K562 (cell line): Measurements from ENCODE around the gene PLEKHG4B. TPM values are rescaled to one million over a fixed set of nuclear protein-coding genes. Genes with fewer than 3 reads are reported as not detected.
A peak's percentile ranks its signal among the peaks of the same experiment; 100 is the strongest.

Experiments used
- ATAC-seq: fragments of 200-7000 bp; cut with Tn5 transposase; 3 replicates; pipeline ENCODE4 v1.9.1; 2020; ENCODE audit warnings: moderate library complexity
- BruUV-seq: library from RNA; stranded (reverse); fragments of 400-500 nt; replicated peaks from 2 replicates; lab custom pipeline; 2021; lab: Mats Ljungman, UMichigan
- CTCF ChIA-PET: fragments of 300-600 bp; formaldehyde crosslinking; extraction: SDS; loops from one replicate; lab custom pipeline; 2021; ENCODE audit warnings: low intra/inter-chr PET ratio; lab: Yijun Ruan, JAX
- POLR2A ChIA-PET: fragments of 300-600, 350-650 bp; sonication (Branson Sonifier 250); formaldehyde crosslinking; extraction: SDS; loops from one replicate; lab custom pipeline; 2021; ENCODE audit warnings: antibody characterized with exemption, inconsistent platforms; lab: Yijun Ruan, JAX
- DNase-seq, 4 experiments: peaks; one replicate each; pipeline versions ENCODE4 v3.0.0 to v3.0.0-alpha.2; 2011 to 2018; ENCODE audit warnings: low spot score in 3 of 4, mixed read lengths in 3 of 4; ENCODE audit errors: extremely low read depth in 1 of 4
- FAIRE-seq: peaks from 2 replicates; lab custom pipeline; 2011; peaks lifted over from hg19 to GRCh38; lab: Jason Lieb, UNC
- H2AFZ ChIP-seq: 2 replicates; pipeline ENCODE4 v1.6.0; 2011; ENCODE audit warnings: low read depth, low read length, control low read depth, inconsistent platforms
- H3K27ac ChIP-seq: fragments of 200-600 bp; 3 replicates; pipeline ENCODE4 v1.8.0; 2011; ENCODE audit warnings: low read depth, mild to moderate bottlenecking, control low read depth, inconsistent platforms, low read length, moderate library complexity, mixed read lengths; ENCODE audit errors: extremely low read depth
- H3K27me3 ChIP-seq, 2 experiments: fragments of 300-600 bp in 1 of 2; 2 replicates in 1 of 2; 3 replicates in 1 of 2; pipeline versions ENCODE4 v1.6.0 to v1.8.0; 2011; ENCODE audit warnings: inconsistent platforms in 2 of 2, low read length in 2 of 2, mild to moderate bottlenecking in 1 of 2, mixed read lengths in 1 of 2, moderate library complexity in 1 of 2; ENCODE audit not compliant: control insufficient read depth in 2 of 2, insufficient read depth in 2 of 2
- H3K36me3 ChIP-seq: fragments of 300-600 bp; 3 replicates; pipeline ENCODE4 v1.8.0; 2011; ENCODE audit warnings: mild to moderate bottlenecking, low read length, inconsistent platforms; ENCODE audit not compliant: control insufficient read depth, insufficient read depth
- H3K4me1 ChIP-seq, 2 experiments: fragments of 200-600 bp in 1 of 2; replicated peaks in 1 of 2; 2 replicates in 1 of 2; 3 replicates in 1 of 2; pipeline versions ENCODE4 v1.5.1 to v1.8.0; 2011; ENCODE audit warnings: inconsistent platforms in 2 of 2, low read length in 2 of 2, mild to moderate bottlenecking in 1 of 2, mixed read lengths in 1 of 2, moderate library complexity in 1 of 2; ENCODE audit not compliant: control insufficient read depth in 2 of 2, insufficient read depth in 2 of 2
- H3K4me2 ChIP-seq: 2 replicates; pipeline ENCODE4 v1.6.1; 2011; ENCODE audit warnings: low read length, control low read depth, inconsistent platforms, mixed read lengths; ENCODE audit not compliant: insufficient read depth
- H3K4me3 ChIP-seq: fragments of 200-600 bp; sonication (generic), shearing (Covaris generic); 2 replicates; pipeline ENCODE4 v1.5.1; 2016; ENCODE audit warnings: control low read depth, inconsistent platforms
- H3K79me2 ChIP-seq: fragments of 200-600 bp; 3 replicates; pipeline ENCODE4 v1.8.0; 2011; ENCODE audit warnings: low read length, inconsistent platforms; ENCODE audit not compliant: control insufficient read depth, insufficient read depth
- H3K9ac ChIP-seq, 2 experiments: 2 replicates each; pipeline versions ENCODE4 v1.6.0 to v1.6.1; 2011; ENCODE audit warnings: low read depth in 2 of 2, low read length in 2 of 2, control low read depth in 1 of 2, inconsistent platforms in 1 of 2, mild to moderate bottlenecking in 1 of 2, mixed read lengths in 1 of 2; ENCODE audit not compliant: insufficient read depth in 1 of 2
- H3K9me1 ChIP-seq: one replicate; pipeline ENCODE4 v1.6.0; 2011; ENCODE audit warnings: inconsistent platforms, mild to moderate bottlenecking, low read length, moderate library complexity; ENCODE audit not compliant: control insufficient read depth, insufficient read depth
- H3K9me3 ChIP-seq: replicated peaks from 2 replicates; pipeline ENCODE4 v1.5.1; 2011; ENCODE audit warnings: low read depth, low read length, inconsistent platforms; ENCODE audit not compliant: control insufficient read depth, insufficient read depth
- H4K20me1 ChIP-seq: replicated peaks from 2 replicates; pipeline ENCODE4 v1.6.1; 2011; ENCODE audit warnings: low read length, inconsistent platforms, mixed read lengths; ENCODE audit not compliant: control insufficient read depth, insufficient read depth
- BHLHE40 ChIP-seq: IDR thresholded peaks from 2 replicates; pipeline ENCODE4 v1.6.1; 2011; ENCODE audit warnings: low read length, improper control_type of control experiment
- CSDE1 ChIP-seq, 2 experiments: fragments of 450-650 bp; IDR thresholded peaks; 2 replicates each; pipeline ENCODE4 v1.6.1; 2016; ENCODE audit warnings: mild to moderate bottlenecking in 1 of 2
- ELF4 ChIP-seq: fragments of 450-650 bp; formaldehyde crosslinking; IDR thresholded peaks from 2 replicates; pipeline ENCODE4 v1.4.0; 2022; ENCODE audit warnings: missing genetic modification characterization
- ETV1 ChIP-seq: fragments of 450-650 bp; conservative IDR thresholded peaks from 2 replicates; pipeline ENCODE4 v1.6.1; 2016; ENCODE audit warnings: missing genetic modification characterization, control low read depth, low read depth, missing compliant biosample characterization
- KDM4B ChIP-seq, 2 experiments: fragments of 450-650 bp in 1 of 2; sonication (generic) in 1 of 2; IDR thresholded peaks; 2 replicates each; pipeline ENCODE4 v1.6.1; 2016 to 2017; ENCODE audit warnings: borderline replicate concordance in 2 of 2, antibody characterized with exemption in 1 of 2, low read depth in 1 of 2, mild to moderate bottlenecking in 1 of 2
- MED1 ChIP-seq: sonication (generic); formaldehyde crosslinking; IDR thresholded peaks from 2 replicates; pipeline ENCODE4 v1.8.1; 2023; ENCODE audit warnings: missing genetic modification reagents, borderline replicate concordance
- SLC30A9 ChIP-seq: fragments of 250-450 bp; sonication (Bioruptor Pico); IDR thresholded peaks from 2 replicates; pipeline ENCODE4 v1.8.0; 2022; ENCODE audit warnings: mild to moderate bottlenecking, moderate library complexity
- ZC3H8 ChIP-seq: fragments of 450-650 bp; IDR thresholded peaks from 2 replicates; pipeline ENCODE4 v1.6.1; 2017
- WGBS: fragments of 100-300 bp; shearing (Covaris generic); methylation state at CpG from one replicate; pipeline ENCODE4 v1.1.6; 2016; ENCODE audit warnings: low coverage, mixed read lengths; ENCODE audit not compliant: insufficient coverage; ENCODE audit errors: missing lambda C conversion rate; 5-methylcytosine and 5-hydroxymethylcytosine counted together
- in situ Hi-C: fragments of 300-500 bp; cut with MboI; formaldehyde crosslinking; loops from 4 replicates; pipeline ENCODE4 v1.15.0; 2018; ENCODE audit warnings: inconsistent platforms, mixed read lengths
- intact Hi-C: fragments of 100-400 bp; cut with micrococcal nuclease; formaldehyde crosslinking; loops from 2 replicates; pipeline ENCODE4 v1.14.2; 2022
- polyA plus RNA-seq, 8 experiments: library from polyadenylated mRNA; depleted of rRNA in 4 of 8; stranded (reverse) in 5 of 8; unstranded in 3 of 8; fragments of >200 nt; fragmentation: Nextera tagmentation in 2 of 8; fragmentation: Illumina TruSeq in 1 of 8; extraction: Ambion mirVana in 2 of 8; extraction: Trizol in 1 of 8; gene quantifications; 2 replicates each; pipeline versions ENCODE4 v1.2.1 to v1.2.3, GENCODE V29; 2011 to 2014; ENCODE audit warnings: inconsistent platforms in 1 of 8, missing spikeins in 1 of 8
- total RNA-seq, 7 experiments: library from RNA; depleted of rRNA in 6 of 7; stranded (reverse); fragments of >200 nt in 6 of 7; fragmentation: Illumina TruSeq in 2 of 7; extraction: Trizol in 2 of 7; gene quantifications; 2 replicates each; pipeline versions ENCODE4 v1.2.1 to v1.2.3, GENCODE V29; 2011 to 2021; ENCODE audit warnings: low replicate concordance in 1 of 7
- TF ChIP-seq, protein P1 (sequence below): sonication (generic); formaldehyde crosslinking; IDR thresholded peaks from 2 replicates; pipeline ENCODE4 v1.8.0; 2022; ENCODE audit warnings: mild to moderate bottlenecking, missing genetic modification reagents
- TF ChIP-seq, protein P2 (sequence below), 2 experiments: IDR thresholded peaks in 1 of 2; conservative IDR thresholded peaks in 1 of 2; 2 replicates each; pipeline ENCODE4 v1.6.1; 2016; ENCODE audit warnings: low read depth in 2 of 2, mild to moderate bottlenecking in 1 of 2, missing compliant biosample characterization in 1 of 2, missing genetic modification characterization in 1 of 2, moderate library complexity in 1 of 2

The PLEKHG4B gene
- total and polyA plus RNA-seq, 9 of the 15 experiments (the other 6 are each of a cell fraction or from before 2014, with no cell fraction given): 0.02 TPM; not detected in 8

DNA sequence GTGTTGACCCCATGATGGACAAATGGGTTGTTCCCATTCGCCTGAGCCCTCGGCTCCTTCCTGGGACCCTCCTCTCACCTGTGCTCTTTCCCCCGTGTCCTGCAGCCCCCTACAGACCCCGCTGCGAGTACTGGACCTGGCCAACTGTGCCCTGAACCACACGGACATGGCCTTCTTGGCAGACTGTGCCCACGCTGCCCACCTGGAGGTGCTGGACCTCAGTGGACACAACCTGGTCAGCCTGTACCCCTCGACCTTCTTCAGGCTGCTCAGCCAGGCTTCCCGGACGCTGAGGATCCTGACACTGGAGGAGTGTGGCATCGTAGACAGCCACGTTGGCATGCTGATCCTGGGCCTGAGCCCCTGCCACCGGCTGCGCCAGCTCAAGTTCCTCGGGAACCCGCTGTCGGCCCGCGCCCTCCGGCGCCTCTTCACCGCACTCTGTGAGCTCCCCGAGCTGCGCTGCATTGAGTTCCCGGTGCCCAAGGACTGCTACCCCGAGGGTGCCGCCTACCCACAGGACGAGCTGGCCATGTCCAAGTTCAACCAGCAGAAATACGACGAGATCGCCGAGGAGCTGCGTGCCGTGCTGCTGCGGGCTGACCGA, 102.7 kb downstream of the PLEKHG4B start:
- no TSS peak for BruUV-seq
- in situ Hi-C loops: no loop called here

More for the DNA sequence above, 102.7 kb downstream of the PLEKHG4B start:
- H3K4me1 ChIP-seq: peaks cover 0 to 51% of the 10 kb centered on the region in 2 experiments; a peak in 2 of 5 replicates
- 37% methylated on average over 36 of the region's 36 CpGs for WGBS
- H3K79me2 ChIP-seq: no peaks in the 10 kb centered on the region
- FAIRE-seq: no peak
- H3K27me3 ChIP-seq: peaks cover 27 to 50% of the 10 kb centered on the region in 2 experiments; a peak in 4 of 5 replicates
- no peak overlapping the region for H3K27ac ChIP-seq
- ATAC-seq: no peak
- TF ChIP-seq ZC3H8 (no peak), MED1 (CRISPR knock-in tag) (no peak), BHLHE40 (no peak), SLC30A9 (CRISPR knock-in tag) (no peak), KDM4B (IDR thresholded peaks at IDR 0.05; ENCODE audit: borderline replicate concordance in 2 of 2, low read depth in 1 of 2) (no peak), ELF4 (no peak), ETV1 (tag) (no peak), CSDE1 (IDR thresholded peaks at IDR 0.05) (no peak)
- TF ChIP-seq, protein P1, sequence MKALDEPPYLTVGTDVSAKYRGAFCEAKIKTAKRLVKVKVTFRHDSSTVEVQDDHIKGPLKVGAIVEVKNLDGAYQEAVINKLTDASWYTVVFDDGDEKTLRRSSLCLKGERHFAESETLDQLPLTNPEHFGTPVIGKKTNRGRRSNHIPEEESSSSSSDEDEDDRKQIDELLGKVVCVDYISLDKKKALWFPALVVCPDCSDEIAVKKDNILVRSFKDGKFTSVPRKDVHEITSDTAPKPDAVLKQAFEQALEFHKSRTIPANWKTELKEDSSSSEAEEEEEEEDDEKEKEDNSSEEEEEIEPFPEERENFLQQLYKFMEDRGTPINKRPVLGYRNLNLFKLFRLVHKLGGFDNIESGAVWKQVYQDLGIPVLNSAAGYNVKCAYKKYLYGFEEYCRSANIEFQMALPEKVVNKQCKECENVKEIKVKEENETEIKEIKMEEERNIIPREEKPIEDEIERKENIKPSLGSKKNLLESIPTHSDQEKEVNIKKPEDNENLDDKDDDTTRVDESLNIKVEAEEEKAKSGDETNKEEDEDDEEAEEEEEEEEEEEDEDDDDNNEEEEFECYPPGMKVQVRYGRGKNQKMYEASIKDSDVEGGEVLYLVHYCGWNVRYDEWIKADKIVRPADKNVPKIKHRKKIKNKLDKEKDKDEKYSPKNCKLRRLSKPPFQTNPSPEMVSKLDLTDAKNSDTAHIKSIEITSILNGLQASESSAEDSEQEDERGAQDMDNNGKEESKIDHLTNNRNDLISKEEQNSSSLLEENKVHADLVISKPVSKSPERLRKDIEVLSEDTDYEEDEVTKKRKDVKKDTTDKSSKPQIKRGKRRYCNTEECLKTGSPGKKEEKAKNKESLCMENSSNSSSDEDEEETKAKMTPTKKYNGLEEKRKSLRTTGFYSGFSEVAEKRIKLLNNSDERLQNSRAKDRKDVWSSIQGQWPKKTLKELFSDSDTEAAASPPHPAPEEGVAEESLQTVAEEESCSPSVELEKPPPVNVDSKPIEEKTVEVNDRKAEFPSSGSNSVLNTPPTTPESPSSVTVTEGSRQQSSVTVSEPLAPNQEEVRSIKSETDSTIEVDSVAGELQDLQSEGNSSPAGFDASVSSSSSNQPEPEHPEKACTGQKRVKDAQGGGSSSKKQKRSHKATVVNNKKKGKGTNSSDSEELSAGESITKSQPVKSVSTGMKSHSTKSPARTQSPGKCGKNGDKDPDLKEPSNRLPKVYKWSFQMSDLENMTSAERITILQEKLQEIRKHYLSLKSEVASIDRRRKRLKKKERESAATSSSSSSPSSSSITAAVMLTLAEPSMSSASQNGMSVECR (CRISPR knock-in tag): no peak
- TF ChIP-seq, protein P2, sequence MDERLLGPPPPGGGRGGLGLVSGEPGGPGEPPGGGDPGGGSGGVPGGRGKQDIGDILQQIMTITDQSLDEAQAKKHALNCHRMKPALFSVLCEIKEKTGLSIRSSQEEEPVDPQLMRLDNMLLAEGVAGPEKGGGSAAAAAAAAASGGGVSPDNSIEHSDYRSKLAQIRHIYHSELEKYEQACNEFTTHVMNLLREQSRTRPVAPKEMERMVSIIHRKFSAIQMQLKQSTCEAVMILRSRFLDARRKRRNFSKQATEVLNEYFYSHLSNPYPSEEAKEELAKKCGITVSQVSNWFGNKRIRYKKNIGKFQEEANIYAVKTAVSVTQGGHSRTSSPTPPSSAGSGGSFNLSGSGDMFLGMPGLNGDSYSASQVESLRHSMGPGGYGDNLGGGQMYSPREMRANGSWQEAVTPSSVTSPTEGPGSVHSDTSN (CRISPR knock-in tag; IDR thresholded peaks at IDR 0.05; ENCODE audit: low read depth): no peak
- TF ChIP-seq, protein P2 (tag; conservative IDR thresholded peaks at IDR 0.05; ENCODE audit: low read depth): no peak
- DNase-seq: no peak
- no peak overlapping the region for H3K4me2 ChIP-seq
- no peak overlapping the region for H2AFZ ChIP-seq
- H3K4me3 ChIP-seq: no peak overlapping the region
- ChIA-PET CTCF (no interaction called here), POLR2A (interaction anchor here (0.9 to 1.5 kb wide), 3 partner anchors 9 to 14 kb away, joined by 3 to 7 read pairs (median 5); no protein-coding TSS in a partner anchor)
- H3K36me3 ChIP-seq: no peaks in the 10 kb centered on the region
- no peaks in the 10 kb centered on the region for H3K9me3 ChIP-seq
- intact Hi-C loops: no loop called here
- H3K9me1 ChIP-seq: no peaks in the 10 kb centered on the region
- H3K9ac ChIP-seq: peak overlapping the region in 1 of 2 experiments; percentile 52; a peak in 1 of 4 replicates
- peaks cover 9% of the 10 kb centered on the region for H4K20me1 ChIP-seq
